Nephron (organoid): ENCODE results near the gene PKNOX2.

Source experiments
- H3K27ac Mint-ChIP-seq, 3 experiments: 2 replicates each; pipeline ENCODE4 v1.8.0; 2020; ENCODE audit warnings: mixed read lengths in 3 of 3, mild to moderate bottlenecking in 2 of 3, moderate library complexity in 1 of 3
- H3K27me3 Mint-ChIP-seq: 2 replicates; pipeline ENCODE4 v1.8.0; 2021; ENCODE audit warnings: low read depth, mild to moderate bottlenecking, moderate library complexity, mixed read lengths
- H3K36me3 Mint-ChIP-seq: 2 replicates; pipeline ENCODE4 v1.8.0; 2020; ENCODE audit warnings: low read depth, mixed read lengths
- H3K4me1 Mint-ChIP-seq: 2 replicates; pipeline ENCODE4 v1.8.0; 2020; ENCODE audit warnings: mixed read lengths
- H3K4me3 Mint-ChIP-seq, 3 experiments: 2 replicates each; pipeline ENCODE4 v1.8.0; 2020; ENCODE audit warnings: mild to moderate bottlenecking in 3 of 3, mixed read lengths in 3 of 3, moderate library complexity in 2 of 3
- H3K9me3 Mint-ChIP-seq: 2 replicates; pipeline ENCODE4 v1.8.0; 2020; ENCODE audit warnings: mixed read lengths
- CTCF ChIP-seq, 3 experiments: fragments of 200-600 bp; sonication (generic); IDR thresholded peaks; one replicate each; pipeline ENCODE4 v1.5.0; 2021; ENCODE audit warnings: antibody characterized with exemption in 3 of 3; ENCODE audit not compliant: unreplicated experiment in 3 of 3

Gene PKNOX2

GRCh38 chr11:125147280-125147679 is 17.3 kb upstream of the PKNOX2 start:
- Mint-ChIP-seq H3K36me3 (no peaks in the 10 kb centered on the region), H3K9me3 (no peaks in the 10 kb centered on the region), H3K4me1 (peaks cover 28% of the 10 kb centered on the region), H3K27ac (no peak overlapping the region), H3K4me3 (no peak overlapping the region), H3K27me3 (peaks cover 24% of the 10 kb centered on the region)
- TF ChIP-seq CTCF (IDR thresholded peaks at IDR 0.05; ENCODE audit: unreplicated experiment in 3 of 3) = no peak

GRCh38 chr11:125148011-125148410 is 16.5 kb upstream of the PKNOX2 start:
- H3K36me3 Mint-ChIP-seq = no peaks in the 10 kb centered on the region
- no peak overlapping the region for H3K27ac Mint-ChIP-seq
- peaks cover 28% of the 10 kb centered on the region for H3K4me1 Mint-ChIP-seq
- no peak overlapping the region for H3K4me3 Mint-ChIP-seq
- H3K27me3 Mint-ChIP-seq = peaks cover 25% of the 10 kb centered on the region
- no peaks in the 10 kb centered on the region for H3K9me3 Mint-ChIP-seq
- no peak for TF ChIP-seq CTCF (IDR thresholded peaks at IDR 0.05; ENCODE audit: unreplicated experiment in 3 of 3)

- TF ChIP-seq CTCF (IDR thresholded peaks at IDR 0.05; ENCODE audit: unreplicated experiment in 3 of 3) = no peak
- H3K36me3 Mint-ChIP-seq = no peaks in the 10 kb centered on the region
- no peak overlapping the region for H3K27ac Mint-ChIP-seq
- no peaks in the 10 kb centered on the region for H3K9me3 Mint-ChIP-seq
- no peak overlapping the region for H3K4me3 Mint-ChIP-seq
- peaks cover 25% of the 10 kb centered on the region for H3K27me3 Mint-ChIP-seq
- peaks cover 28% of the 10 kb centered on the region for H3K4me1 Mint-ChIP-seq
Measured at GRCh38 chr11:125148743-125149142, 15.8 kb upstream of the PKNOX2 start.

GRCh38 chr11:125153837-125154236 is 10.7 kb upstream of the PKNOX2 start:
- no peak overlapping the region for H3K4me3 Mint-ChIP-seq
- TF ChIP-seq CTCF (IDR thresholded peaks at IDR 0.05; ENCODE audit: unreplicated experiment in 3 of 3) = no peak
- H3K27ac Mint-ChIP-seq = peak overlapping the region; percentile 59 to 66 (median 63)
- H3K36me3 Mint-ChIP-seq = no peaks in the 10 kb centered on the region
- peaks cover 44% of the 10 kb centered on the region for H3K4me1 Mint-ChIP-seq
- H3K27me3 Mint-ChIP-seq = peaks cover 17% of the 10 kb centered on the region
- no peaks in the 10 kb centered on the region for H3K9me3 Mint-ChIP-seq

- Mint-ChIP-seq H3K27me3 (peaks cover 20% of the 10 kb centered on the region), H3K4me1 (peaks cover 44% of the 10 kb centered on the region), H3K4me3 (no peak overlapping the region), H3K36me3 (no peaks in the 10 kb centered on the region), H3K27ac (peak overlapping the region; percentile 63 to 74 (median 66)), H3K9me3 (no peaks in the 10 kb centered on the region)
- no peak for TF ChIP-seq CTCF (IDR thresholded peaks at IDR 0.05; ENCODE audit: unreplicated experiment in 3 of 3)
Measured at GRCh38 chr11:125154378-125155099, 10.0 kb upstream of the PKNOX2 start.

GRCh38 chr11:125155100-125155444 is 9.5 kb upstream of the PKNOX2 start:
- no peak for TF ChIP-seq CTCF (IDR thresholded peaks at IDR 0.05; ENCODE audit: unreplicated experiment in 3 of 3)
- no peak overlapping the region for H3K4me3 Mint-ChIP-seq
- H3K27ac Mint-ChIP-seq = peak overlapping the region; percentile 23 to 74 (median 66)
- peaks cover 22% of the 10 kb centered on the region for H3K27me3 Mint-ChIP-seq
- H3K36me3 Mint-ChIP-seq = no peaks in the 10 kb centered on the region
- H3K9me3 Mint-ChIP-seq = no peaks in the 10 kb centered on the region
- H3K4me1 Mint-ChIP-seq = peaks cover 44% of the 10 kb centered on the region
